Natural killer cell (primary cell): ENCODE results near the gene PPM1D. TPM values are rescaled to one million over a fixed set of nuclear protein-coding genes. Genes with fewer than 3 reads are reported as not detected.

ENCODE experiments used
- ATAC-seq, 3 donors: fragments of 150-1000 bp in 2 of 3; fragments of 200-7000 bp in 1 of 3; cut with Tn5 transposase; 1 replicate in 1 of 3; 2 replicates in 2 of 3; pipeline ENCODE4 v1.10.0; 2021; ENCODE audit warnings: mild to moderate bottlenecking in 2 of 3, moderate library complexity in 2 of 3
- DNase-seq, 2 donors: peaks; one replicate each; pipeline versions ENCODE4 v3.0.0 to v3.0.0-alpha.2; 2013 to 2021; ENCODE audit warnings: mixed read lengths in 1 of 2
- H3K27ac ChIP-seq: one replicate; pipeline ENCODE4 v1.5.1; 2013; ENCODE audit warnings: mild to moderate bottlenecking, low read length
- H3K27me3 ChIP-seq: one replicate; pipeline ENCODE4 v1.6.1; 2013; ENCODE audit warnings: low read length; ENCODE audit not compliant: control insufficient read depth, insufficient read depth
- H3K36me3 ChIP-seq: one replicate; pipeline ENCODE4 v1.6.1; 2013; ENCODE audit warnings: low read length; ENCODE audit not compliant: control insufficient read depth, insufficient read depth
- H3K4me1 ChIP-seq: one replicate; pipeline ENCODE4 v1.6.1; 2013; ENCODE audit warnings: low read length; ENCODE audit not compliant: control insufficient read depth, insufficient read depth
- H3K4me3 ChIP-seq: one replicate; pipeline ENCODE4 v1.5.1; 2013; ENCODE audit warnings: low read length
- H3K9me3 ChIP-seq: one replicate; pipeline ENCODE4 v1.6.1; 2013; ENCODE audit warnings: low read length; ENCODE audit not compliant: control insufficient read depth, insufficient read depth
- H3K27ac Mint-ChIP-seq, 2 donors: one replicate each; pipeline ENCODE4 v1.8.0; 2022; ENCODE audit warnings: mild to moderate bottlenecking in 2 of 2, mixed read lengths in 2 of 2, moderate library complexity in 1 of 2
- H3K27me3 Mint-ChIP-seq, 2 donors: one replicate each; pipeline ENCODE4 v1.8.0; 2022; ENCODE audit warnings: low read depth in 2 of 2, mixed read lengths in 2 of 2
- H3K36me3 Mint-ChIP-seq: one replicate; pipeline ENCODE4 v1.8.0; 2022; ENCODE audit warnings: mixed read lengths
- H3K4me1 Mint-ChIP-seq, 2 donors: one replicate each; pipeline ENCODE4 v1.8.0; 2022; ENCODE audit warnings: mixed read lengths in 2 of 2
- H3K4me3 Mint-ChIP-seq: one replicate; pipeline ENCODE4 v1.8.0; 2022; ENCODE audit warnings: mild to moderate bottlenecking, moderate library complexity, mixed read lengths
- H3K9me3 Mint-ChIP-seq, 2 donors: one replicate each; pipeline ENCODE4 v1.8.0; 2022; ENCODE audit warnings: mixed read lengths in 2 of 2
- WGBS: methylation state at CpG from one replicate; pipeline ENCODE4 v1.1.7; 2013; ENCODE audit warnings: missing lambda C conversion rate; ENCODE audit not compliant: insufficient coverage; 5-methylcytosine and 5-hydroxymethylcytosine counted together
- intact Hi-C: fragments of 100-400 bp; cut with micrococcal nuclease; formaldehyde crosslinking; loops from one replicate; pipeline ENCODE4 v1.14.2; 2022
- total RNA-seq, 4 donors: library from RNA; stranded (reverse); fragments of 120-200 nt in 1 of 4; gene quantifications; one replicate each; pipeline versions ENCODE4 v1.2.3 to v1.2.4, GENCODE V29; 2013 to 2022
- TF ChIP-seq, protein P1 (sequence below): fragments of 200-600 bp; IDR thresholded peaks from one replicate; pipeline ENCODE4 v1.8.0; 2022; ENCODE audit warnings: antibody characterized with exemption

PPM1D gene
- total RNA-seq, 3 donors from 2014 or later (not counting 1 experiment from before 2014, with no cell fraction given) = 22.8 to 31.6 (median 27.9) TPM

- Mint-ChIP-seq H3K27me3 (no peaks in the 10 kb centered on the region), H3K4me1 (peaks cover 39 to 54% of the 10 kb centered on the region in 2 donors), H3K4me3 (no peak overlapping the region), H3K9me3 (no peaks in the 10 kb centered on the region), H3K36me3 (no peaks in the 10 kb centered on the region), H3K27ac (no peak overlapping the region)
- intact Hi-C loops = no loop called here
- WGBS = 85% methylated on average over 6 of the region's 7 CpGs
- no peak for ATAC-seq
- Histone ChIP-seq H3K36me3 (no peaks in the 10 kb centered on the region), H3K9me3 (no peaks in the 10 kb centered on the region), H3K27ac (no peak overlapping the region), H3K27me3 (no peaks in the 10 kb centered on the region), H3K4me1 (no peaks in the 10 kb centered on the region), H3K4me3 (no peak overlapping the region)
- TF ChIP-seq, protein P1, sequence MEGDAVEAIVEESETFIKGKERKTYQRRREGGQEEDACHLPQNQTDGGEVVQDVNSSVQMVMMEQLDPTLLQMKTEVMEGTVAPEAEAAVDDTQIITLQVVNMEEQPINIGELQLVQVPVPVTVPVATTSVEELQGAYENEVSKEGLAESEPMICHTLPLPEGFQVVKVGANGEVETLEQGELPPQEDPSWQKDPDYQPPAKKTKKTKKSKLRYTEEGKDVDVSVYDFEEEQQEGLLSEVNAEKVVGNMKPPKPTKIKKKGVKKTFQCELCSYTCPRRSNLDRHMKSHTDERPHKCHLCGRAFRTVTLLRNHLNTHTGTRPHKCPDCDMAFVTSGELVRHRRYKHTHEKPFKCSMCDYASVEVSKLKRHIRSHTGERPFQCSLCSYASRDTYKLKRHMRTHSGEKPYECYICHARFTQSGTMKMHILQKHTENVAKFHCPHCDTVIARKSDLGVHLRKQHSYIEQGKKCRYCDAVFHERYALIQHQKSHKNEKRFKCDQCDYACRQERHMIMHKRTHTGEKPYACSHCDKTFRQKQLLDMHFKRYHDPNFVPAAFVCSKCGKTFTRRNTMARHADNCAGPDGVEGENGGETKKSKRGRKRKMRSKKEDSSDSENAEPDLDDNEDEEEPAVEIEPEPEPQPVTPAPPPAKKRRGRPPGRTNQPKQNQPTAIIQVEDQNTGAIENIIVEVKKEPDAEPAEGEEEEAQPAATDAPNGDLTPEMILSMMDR = no peak
- no peak for DNase-seq
Measured at GRCh38 chr17:60615108-60615507, 15.1 kb downstream of the PPM1D start.

DNA sequence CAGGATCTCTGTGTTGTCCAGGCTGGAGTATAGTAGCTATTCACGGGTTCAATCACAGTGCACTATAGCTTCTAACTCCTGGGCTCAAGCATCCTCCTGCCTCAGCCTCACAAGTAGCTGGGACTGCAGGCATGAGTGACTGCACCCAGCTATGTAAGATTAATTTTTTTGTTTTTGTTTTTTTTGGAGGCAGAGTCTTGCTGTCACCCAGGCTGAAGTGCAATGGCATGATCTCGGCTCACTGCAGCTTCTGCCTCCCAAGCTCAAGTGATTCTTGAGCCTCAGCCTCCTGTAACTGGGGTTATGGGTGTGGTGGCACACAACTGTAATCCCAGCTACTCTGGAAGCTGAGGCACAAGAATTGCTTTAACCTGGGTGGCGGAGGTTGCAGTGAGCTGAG lies 15.8 kb downstream of the PPM1D start:
- Mint-ChIP-seq H3K4me3 (no peak overlapping the region), H3K36me3 (no peaks in the 10 kb centered on the region), H3K27ac (no peak overlapping the region), H3K4me1 (peaks cover 34 to 47% of the 10 kb centered on the region in 2 donors), H3K27me3 (no peaks in the 10 kb centered on the region), H3K9me3 (no peaks in the 10 kb centered on the region)
- DNase-seq (no peak), ATAC-seq (no peak)
- Histone ChIP-seq H3K27ac (no peak overlapping the region), H3K36me3 (no peaks in the 10 kb centered on the region), H3K9me3 (no peaks in the 10 kb centered on the region), H3K4me3 (no peak overlapping the region), H3K27me3 (no peaks in the 10 kb centered on the region), H3K4me1 (no peaks in the 10 kb centered on the region)
- TF ChIP-seq, protein P1 = no peak
- intact Hi-C loops = no loop called here
- WGBS = 98% methylated on average over 3 of the region's 3 CpGs

DNA sequence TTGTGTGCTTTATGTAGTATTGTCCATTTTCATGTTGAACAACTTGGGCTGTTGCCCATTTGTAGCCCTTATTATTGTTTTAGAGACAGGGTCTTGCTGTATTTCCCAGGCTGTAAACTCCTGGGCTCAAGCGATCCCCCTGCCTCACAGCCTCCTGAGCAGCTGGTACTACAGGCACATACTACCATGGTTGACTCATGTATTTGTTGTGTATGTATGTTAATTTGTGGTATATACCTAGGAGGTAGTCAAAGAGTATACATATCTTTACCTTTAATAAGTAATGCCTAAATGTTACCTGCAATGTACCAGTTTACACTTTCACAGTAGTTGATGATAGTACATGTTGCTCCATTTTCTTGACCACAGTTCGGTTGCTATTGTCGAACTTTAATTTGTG lies 18.1 kb downstream of the PPM1D start:
- DNase-seq (no peak), ATAC-seq (no peak)
- Mint-ChIP-seq H3K9me3 (no peaks in the 10 kb centered on the region), H3K4me3 (no peak overlapping the region), H3K4me1 (peaks cover 37 to 39% of the 10 kb centered on the region in 2 donors), H3K36me3 (no peaks in the 10 kb centered on the region), H3K27me3 (no peaks in the 10 kb centered on the region), H3K27ac (peak overlapping the region in 1 of 2 donors; percentile 41)
- no peaks in the 10 kb centered on the region for H3K27me3 ChIP-seq
- H3K9me3 ChIP-seq = no peaks in the 10 kb centered on the region
- H3K36me3 ChIP-seq = no peaks in the 10 kb centered on the region
- H3K4me1 ChIP-seq = no peaks in the 10 kb centered on the region
- 90% methylated on average over 2 of the region's 3 CpGs for WGBS
- intact Hi-C loops = no loop called here
- no peak overlapping the region for H3K4me3 ChIP-seq
- no peak overlapping the region for H3K27ac ChIP-seq
- TF ChIP-seq, protein P1 = no peak

GRCh38 chr17:60618854-60619526 lies 19.0 kb downstream of the PPM1D start:
- no peak overlapping the region for H3K4me3 ChIP-seq
- peak overlapping the region in 1 of 2 donors; percentile 41 for H3K27ac Mint-ChIP-seq
- no peaks in the 10 kb centered on the region for H3K9me3 Mint-ChIP-seq
- H3K36me3 Mint-ChIP-seq = no peaks in the 10 kb centered on the region
- no peak overlapping the region for H3K27ac ChIP-seq
- H3K27me3 Mint-ChIP-seq = no peaks in the 10 kb centered on the region
- no peaks in the 10 kb centered on the region for H3K4me1 ChIP-seq
- H3K27me3 ChIP-seq = no peaks in the 10 kb centered on the region
- 86% methylated on average over 2 of the region's 3 CpGs for WGBS
- TF ChIP-seq, protein P1 = no peak
- no peak overlapping the region for H3K4me3 Mint-ChIP-seq
- no peak for ATAC-seq
- peaks cover 39 to 41% of the 10 kb centered on the region in 2 donors for H3K4me1 Mint-ChIP-seq
- intact Hi-C loops = no loop called here
- DNase-seq = no peak
- H3K9me3 ChIP-seq = no peaks in the 10 kb centered on the region
- no peaks in the 10 kb centered on the region for H3K36me3 ChIP-seq
